ENCODE measurements around the gene PANK4.

PANK4 gene

GRCh38 chr1:2494323-2494693 is 32.1 kb downstream of the PANK4 start:
- DNase-seq = no peak

GRCh38 chr1:2493691-2494322 is 32.6 kb downstream of the PANK4 start:
- DNase-seq = no peak

- DNase-seq = no peak
These were observed 33.2 kb downstream of the PANK4 start for GRCh38 chr1:2493218-2493617.

- no peak for DNase-seq
These were observed 34.3 kb downstream of the PANK4 start for GRCh38 chr1:2492091-2492490.

GRCh38 chr1:2489615-2490014 is 36.8 kb downstream of the PANK4 start:
- DNase-seq = no peak

GRCh38 chr1:2488688-2489087 is 37.7 kb downstream of the PANK4 start:
- no peak for DNase-seq

- DNase-seq = no peak
These were observed 39.8 kb downstream of the PANK4 start for GRCh38 chr1:2486558-2486957.

- no peak for DNase-seq
These were observed 40.4 kb downstream of the PANK4 start for GRCh38 chr1:2486041-2486440.

GRCh38 chr1:2483970-2484369 is 42.4 kb downstream of the PANK4 start:
- DNase-seq = no peak

- no peak for DNase-seq
These were observed 43.4 kb downstream of the PANK4 start for GRCh38 chr1:2483026-2483425.

GRCh38 chr1:2482588-2482987 is 43.8 kb downstream of the PANK4 start:
- no peak for DNase-seq

- no peak for DNase-seq
These were observed 44.5 kb downstream of the PANK4 start for GRCh38 chr1:2481885-2482284.

- no peak for DNase-seq
These were observed 45.4 kb downstream of the PANK4 start for GRCh38 chr1:2480986-2481364.

GRCh38 chr1:2480236-2480985 is 46.0 kb downstream of the PANK4 start:
- no peak for DNase-seq

GRCh38 chr1:2479618-2480017 is 46.8 kb downstream of the PANK4 start:
- no peak for DNase-seq

GRCh38 chr1:2479186-2479585 is 47.2 kb downstream of the PANK4 start:
- DNase-seq = no peak

GRCh38 chr1:2477791-2478499 is 48.5 kb downstream of the PANK4 start:
- DNase-seq = peak; percentile 57

GRCh38 chr1:2477309-2477708 is 49.1 kb downstream of the PANK4 start:
- DNase-seq = peak; percentile 92

- DNase-seq = peak; percentile 98
These were observed 50.1 kb downstream of the PANK4 start, which contains the start of gene PLCH2 for GRCh38 chr1:2476061-2476999. PLCH2 (plus strand) TSS chr1:2476289; CDS start chr1:2476589, 300 bp downstream.

GRCh38 chr1:2475571-2475970 is 50.8 kb downstream of the PANK4 start:
- DNase-seq = peak; percentile 41

GRCh38 chr1:2474933-2475371 is 51.4 kb downstream of the PANK4 start:
- peak; percentile 78 for DNase-seq

GRCh38 chr1:2474104-2474844 is 52.1 kb downstream of the PANK4 start:
- peak; percentile 87 for DNase-seq

Data from NCI-H82 (cell line).